ENCODE results near the gene MAP2K1.

The MAP2K1 gene

DNA sequence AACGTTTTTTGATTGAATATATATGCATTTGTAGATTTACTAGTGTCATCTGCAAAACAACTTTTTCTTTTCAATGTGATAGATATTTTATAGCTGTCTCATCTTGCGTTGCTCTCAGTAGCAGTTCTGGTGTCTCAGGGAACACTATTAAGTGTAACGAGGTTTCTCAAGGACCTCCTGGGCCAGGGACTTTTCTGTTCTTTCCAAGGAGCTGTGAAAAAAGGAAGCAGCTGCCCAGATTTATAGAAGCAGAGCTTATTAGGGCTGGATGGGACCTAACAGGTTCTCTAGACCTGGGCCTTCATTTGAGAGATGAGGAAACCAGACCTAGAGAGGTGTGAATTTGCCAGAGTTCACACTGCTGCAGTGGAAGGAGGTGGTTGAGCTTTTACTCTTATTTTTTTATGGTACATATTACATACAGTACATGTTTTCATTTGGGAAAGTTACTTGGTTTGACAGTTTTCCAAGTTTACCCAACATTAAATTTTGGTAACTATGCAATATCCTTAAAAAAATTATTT is 16.1 kb downstream of the MAP2K1 start:
- 94% methylated on average over 2 of the region's 3 CpGs for WGBS (ENCODE audit: insufficient coverage)
- peaks cover 0 to 3% (median 0%) of the 10 kb centered on the region in 4 experiments for H3K36me3 ChIP-seq (ENCODE audit: control insufficient read depth in 4 of 4, insufficient read depth in 4 of 4, low read length in 3 of 4)
- no peaks in the 10 kb centered on the region for H3K9me3 ChIP-seq (ENCODE audit: control extremely low read depth in 1 of 5, control insufficient read depth in 4 of 5, insufficient read depth in 2 of 5, low read depth in 1 of 5, low read length in 4 of 5)
- ChIA-PET CTCF (interaction anchor here (1.3 to 4.1 kb wide), 4 partner anchors 9 to 95 kb away, joined by 5 to 27 read pairs (median 13); partner anchors contain the start of genes MAP2K1 and SNAPC5), POLR2A (no interaction called here)
- H3K4me1 ChIP-seq (ENCODE audit: control extremely low read depth in 1 of 4, control insufficient read depth in 4 of 4, insufficient read depth in 4 of 4, low read length in 3 of 4) = peaks cover 18 to 77% (median 29%) of the 10 kb centered on the region in 4 experiments
- H3K27me3 ChIP-seq (replicated peaks in 2 of 5; ENCODE audit: control insufficient read depth in 4 of 5, insufficient read depth in 5 of 5, low read length in 4 of 5) = no peaks in the 10 kb centered on the region
- H3K27ac ChIP-seq (ENCODE audit: insufficient read depth in 1 of 2, low read depth in 1 of 2, low read length in 2 of 2, poor library complexity in 1 of 2, severe bottlenecking in 2 of 2) = no peak overlapping the region
- no peak for DNase-seq
- no peak overlapping the region for H3K4me3 ChIP-seq (ENCODE audit: control insufficient read depth in 1 of 7, extremely low read depth in 1 of 7, insufficient read depth in 4 of 7, low read depth in 2 of 7, low read length in 6 of 7)

DNA sequence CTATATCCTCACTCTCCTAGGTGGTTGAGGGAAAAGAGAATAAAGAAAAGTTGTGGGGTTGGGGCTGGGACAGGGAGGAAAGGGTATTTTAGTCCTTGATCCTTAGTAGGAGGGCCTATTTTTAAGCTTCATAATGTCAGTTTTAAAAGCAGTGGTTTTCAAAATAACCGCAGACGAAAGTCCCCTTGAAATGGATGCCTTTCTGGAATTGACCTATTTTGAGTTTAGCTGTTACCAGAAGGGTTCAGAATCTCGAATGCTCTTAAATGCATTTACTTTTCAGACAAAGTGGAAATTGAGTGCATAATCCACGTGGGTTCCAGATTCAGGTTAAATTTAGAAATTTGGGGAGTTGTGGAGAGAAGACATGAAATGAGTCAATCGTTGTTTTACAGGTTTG is 16.6 kb downstream of the MAP2K1 start:
- H3K4me3 ChIP-seq (ENCODE audit: control insufficient read depth in 1 of 7, extremely low read depth in 1 of 7, insufficient read depth in 4 of 7, low read depth in 2 of 7, low read length in 6 of 7) = no peak overlapping the region
- CTCF ChIA-PET = interaction anchor here (1.3 to 4.1 kb wide), 7 partner anchors 9 to 95 kb away, joined by 4 to 27 read pairs (median 8); partner anchors contain the start of genes MAP2K1 and SNAPC5
- no peak overlapping the region for H3K27ac ChIP-seq (ENCODE audit: insufficient read depth in 1 of 2, low read depth in 1 of 2, low read length in 2 of 2, poor library complexity in 1 of 2, severe bottlenecking in 2 of 2)
- H3K4me1 ChIP-seq (ENCODE audit: control extremely low read depth in 1 of 4, control insufficient read depth in 4 of 4, insufficient read depth in 4 of 4, low read length in 3 of 4) = peaks cover 18 to 82% (median 29%) of the 10 kb centered on the region in 4 experiments
- DNase-seq = no peak
- 97% methylated on average over 3 of the region's 5 CpGs for WGBS (ENCODE audit: insufficient coverage)
- H3K36me3 ChIP-seq (ENCODE audit: control insufficient read depth in 4 of 4, insufficient read depth in 4 of 4, low read length in 3 of 4) = peaks cover 0 to 3% (median 0%) of the 10 kb centered on the region in 4 experiments
- H3K9me3 ChIP-seq (ENCODE audit: control extremely low read depth in 1 of 5, control insufficient read depth in 4 of 5, insufficient read depth in 2 of 5, low read depth in 1 of 5, low read length in 4 of 5) = no peaks in the 10 kb centered on the region
- H3K27me3 ChIP-seq (replicated peaks in 2 of 5; ENCODE audit: control insufficient read depth in 4 of 5, insufficient read depth in 5 of 5, low read length in 4 of 5) = no peaks in the 10 kb centered on the region
- POLR2A ChIA-PET = no interaction called here

DNA sequence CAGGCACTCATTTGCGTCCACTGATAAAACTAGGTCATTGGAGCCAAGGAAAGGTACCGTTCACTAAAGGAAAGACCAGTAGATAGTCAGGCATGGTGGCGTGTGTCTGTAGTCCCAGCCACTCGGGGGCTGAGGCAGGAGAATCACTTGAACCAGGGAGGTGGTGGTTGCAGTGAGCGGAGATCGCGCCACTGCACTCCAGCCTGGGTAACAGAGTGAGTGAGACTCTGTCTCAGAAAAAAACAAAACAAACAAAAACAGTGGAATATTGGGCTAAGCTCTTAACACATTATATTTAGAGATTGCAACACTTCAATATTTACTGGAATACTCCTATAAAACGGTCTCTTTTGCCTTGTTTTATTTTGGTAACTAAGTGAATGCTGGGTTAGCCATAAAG is 17.4 kb downstream of the MAP2K1 start:
- Histone ChIP-seq H3K4me1 (ENCODE audit: control extremely low read depth in 1 of 4, control insufficient read depth in 4 of 4, insufficient read depth in 4 of 4, low read length in 3 of 4) (peaks cover 18 to 90% (median 30%) of the 10 kb centered on the region in 4 experiments), H3K9me3 (ENCODE audit: control extremely low read depth in 1 of 5, control insufficient read depth in 4 of 5, insufficient read depth in 2 of 5, low read depth in 1 of 5, low read length in 4 of 5) (no peaks in the 10 kb centered on the region), H3K36me3 (ENCODE audit: control insufficient read depth in 4 of 4, insufficient read depth in 4 of 4, low read length in 3 of 4) (peaks cover 0 to 3% (median 0%) of the 10 kb centered on the region in 4 experiments), H3K27ac (ENCODE audit: insufficient read depth in 1 of 2, low read depth in 1 of 2, low read length in 2 of 2, poor library complexity in 1 of 2, severe bottlenecking in 2 of 2) (no peak overlapping the region), H3K4me3 (ENCODE audit: control insufficient read depth in 1 of 7, extremely low read depth in 1 of 7, insufficient read depth in 4 of 7, low read depth in 2 of 7, low read length in 6 of 7) (peak overlapping the region in 2 of 7 experiments; percentile 13 to 43), H3K27me3 (replicated peaks in 2 of 5; ENCODE audit: control insufficient read depth in 4 of 5, insufficient read depth in 5 of 5, low read length in 4 of 5) (no peaks in the 10 kb centered on the region)
- DNase-seq = no peak
- WGBS (ENCODE audit: insufficient coverage) = 97% methylated on average over 6 of the region's 8 CpGs
- ChIA-PET CTCF (interaction anchor here (0.7 to 4.1 kb wide), 7 partner anchors 11 to 571 kb away, joined by 3 to 27 read pairs (median 8); partner anchors contain the start of genes MAP2K1 and SNAPC5), POLR2A (interaction anchor here (0.9 kb wide), 1 partner anchor 9 kb away, joined by 7 read pairs; no protein-coding TSS in a partner anchor)

DNA sequence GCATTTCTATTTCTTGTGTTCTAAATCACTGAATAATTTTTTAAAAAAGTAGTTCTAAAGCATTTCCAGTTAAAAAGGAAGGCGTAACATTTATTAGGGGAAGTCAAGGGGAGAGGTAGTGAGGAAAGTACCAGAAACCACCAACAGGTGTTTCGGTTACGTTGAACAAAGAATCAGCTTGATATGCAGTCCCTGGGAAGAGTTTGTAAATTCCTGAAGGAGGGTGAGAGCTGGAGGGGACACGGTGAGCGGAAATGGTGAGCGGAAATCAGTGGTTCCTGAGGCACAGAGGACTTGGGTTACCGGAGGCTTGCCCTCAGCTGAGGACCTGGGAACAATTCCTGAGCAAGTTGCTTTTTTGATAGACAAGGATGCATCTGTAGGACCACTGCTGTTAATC is 17.8 kb downstream of the MAP2K1 start:
- Histone ChIP-seq H3K36me3 (ENCODE audit: control insufficient read depth in 4 of 4, insufficient read depth in 4 of 4, low read length in 3 of 4) (peaks cover 0 to under 1% (median 0%) of the 10 kb centered on the region in 4 experiments), H3K4me1 (ENCODE audit: control extremely low read depth in 1 of 4, control insufficient read depth in 4 of 4, insufficient read depth in 4 of 4, low read length in 3 of 4) (peaks cover 18 to 91% (median 30%) of the 10 kb centered on the region in 4 experiments), H3K27ac (ENCODE audit: insufficient read depth in 1 of 2, low read depth in 1 of 2, low read length in 2 of 2, poor library complexity in 1 of 2, severe bottlenecking in 2 of 2) (no peak overlapping the region), H3K27me3 (replicated peaks in 2 of 5; ENCODE audit: control insufficient read depth in 4 of 5, insufficient read depth in 5 of 5, low read length in 4 of 5) (no peaks in the 10 kb centered on the region), H3K4me3 (ENCODE audit: control insufficient read depth in 1 of 7, extremely low read depth in 1 of 7, insufficient read depth in 4 of 7, low read depth in 2 of 7, low read length in 6 of 7) (peak overlapping the region in 3 of 7 experiments; percentile 13 to 43 (median 19)), H3K9me3 (ENCODE audit: control extremely low read depth in 1 of 5, control insufficient read depth in 4 of 5, insufficient read depth in 2 of 5, low read depth in 1 of 5, low read length in 4 of 5) (no peaks in the 10 kb centered on the region)
- ChIA-PET CTCF (interaction anchor here (0.7 to 4.1 kb wide), 7 partner anchors 11 to 572 kb away, joined by 3 to 27 read pairs (median 8); partner anchors contain the start of genes MAP2K1 and SNAPC5), POLR2A (interaction anchor here (0.6 to 0.9 kb wide), 2 partner anchors 10 to 845 kb away, joined by 3 to 7 read pairs; no protein-coding TSS in a partner anchor)
- WGBS (ENCODE audit: insufficient coverage) = 20% methylated on average over 7 of the region's 7 CpGs
- peak in 2 of 3 donors; percentile 42 to 43 for DNase-seq

DNA sequence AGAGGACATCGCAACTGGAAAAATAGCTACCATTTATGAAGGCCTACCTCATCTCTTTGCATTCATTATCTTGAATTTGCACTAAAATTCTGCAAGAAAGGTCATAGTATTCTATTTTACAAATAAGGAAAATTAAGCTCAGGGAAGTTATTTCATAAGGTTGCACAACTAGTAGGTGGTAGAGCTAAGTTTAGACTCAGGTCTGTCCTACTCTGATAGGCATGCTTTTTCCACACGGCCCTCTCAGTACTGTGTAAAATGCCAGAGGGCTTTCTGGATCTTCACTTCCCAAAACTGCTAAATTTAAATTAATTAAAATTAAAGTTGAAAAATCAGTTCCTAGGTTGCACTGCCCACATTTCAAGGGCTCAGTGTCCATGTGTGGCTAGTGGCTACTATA is 18.3 kb downstream of the MAP2K1 start:
- no peak overlapping the region for H3K27ac ChIP-seq (ENCODE audit: insufficient read depth in 1 of 2, low read depth in 1 of 2, low read length in 2 of 2, poor library complexity in 1 of 2, severe bottlenecking in 2 of 2)
- no CpG with 5 or more reads among the region's 2 CpGs for WGBS (ENCODE audit: insufficient coverage)
- POLR2A ChIA-PET = interaction anchor here (0.6 kb wide), 1 partner anchor 845 kb away, joined by 3 read pairs; no protein-coding TSS in a partner anchor
- no peaks in the 10 kb centered on the region for H3K9me3 ChIP-seq (ENCODE audit: control extremely low read depth in 1 of 5, control insufficient read depth in 4 of 5, insufficient read depth in 2 of 5, low read depth in 1 of 5, low read length in 4 of 5)
- no peaks in the 10 kb centered on the region for H3K27me3 ChIP-seq (replicated peaks in 2 of 5; ENCODE audit: control insufficient read depth in 4 of 5, insufficient read depth in 5 of 5, low read length in 4 of 5)
- no peak for DNase-seq
- CTCF ChIA-PET = interaction anchor here (1.0 to 4.1 kb wide), 6 partner anchors 14 to 93 kb away, joined by 3 to 27 read pairs (median 8); partner anchors contain the start of genes MAP2K1 and SNAPC5
- H3K36me3 ChIP-seq (ENCODE audit: control insufficient read depth in 4 of 4, insufficient read depth in 4 of 4, low read length in 3 of 4) = no peaks in the 10 kb centered on the region
- peak overlapping the region in 3 of 7 experiments; percentile 13 to 43 (median 19) for H3K4me3 ChIP-seq (ENCODE audit: control insufficient read depth in 1 of 7, extremely low read depth in 1 of 7, insufficient read depth in 4 of 7, low read depth in 2 of 7, low read length in 6 of 7)
- peaks cover 18 to 96% (median 33%) of the 10 kb centered on the region in 4 experiments for H3K4me1 ChIP-seq (ENCODE audit: control extremely low read depth in 1 of 4, control insufficient read depth in 4 of 4, insufficient read depth in 4 of 4, low read length in 3 of 4)

DNA sequence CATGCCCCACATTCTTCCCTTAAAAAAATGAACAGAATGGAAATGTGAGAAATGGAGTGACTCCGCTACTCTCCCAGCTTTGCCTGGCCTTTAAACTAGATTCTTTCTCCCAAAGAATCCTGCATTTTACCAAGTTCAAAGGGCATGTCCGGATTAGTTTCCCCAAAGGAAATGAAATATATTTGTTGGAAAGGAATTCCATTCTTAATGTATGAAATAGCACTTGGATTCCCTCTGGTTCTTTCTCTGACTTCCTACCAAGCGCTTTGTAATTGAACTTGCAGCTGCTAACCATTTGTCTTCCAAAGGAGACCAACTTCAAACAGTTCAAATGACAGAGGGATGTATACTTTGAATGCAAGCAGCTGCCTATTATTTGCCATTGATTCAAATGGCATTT is 18.9 kb downstream of the MAP2K1 start:
- CTCF ChIA-PET = interaction anchor here (1.0 to 4.1 kb wide), 4 partner anchors 15 to 93 kb away, joined by 3 to 27 read pairs (median 13); partner anchors contain the start of genes MAP2K1 and SNAPC5
- no peak overlapping the region for H3K27ac ChIP-seq (ENCODE audit: insufficient read depth in 1 of 2, low read depth in 1 of 2, low read length in 2 of 2, poor library complexity in 1 of 2, severe bottlenecking in 2 of 2)
- no peaks in the 10 kb centered on the region for H3K27me3 ChIP-seq (replicated peaks in 2 of 5; ENCODE audit: control insufficient read depth in 4 of 5, insufficient read depth in 5 of 5, low read length in 4 of 5)
- POLR2A ChIA-PET = no interaction called here
- DNase-seq = no peak
- WGBS (ENCODE audit: insufficient coverage) = 100% methylated on average over 1 of the region's 3 CpGs
- H3K36me3 ChIP-seq (ENCODE audit: control insufficient read depth in 4 of 4, insufficient read depth in 4 of 4, low read length in 3 of 4) = no peaks in the 10 kb centered on the region
- no peak overlapping the region for H3K4me3 ChIP-seq (ENCODE audit: control insufficient read depth in 1 of 7, extremely low read depth in 1 of 7, insufficient read depth in 4 of 7, low read depth in 2 of 7, low read length in 6 of 7)
- peaks cover 20 to 96% (median 36%) of the 10 kb centered on the region in 4 experiments for H3K4me1 ChIP-seq (ENCODE audit: control extremely low read depth in 1 of 4, control insufficient read depth in 4 of 4, insufficient read depth in 4 of 4, low read length in 3 of 4)
- H3K9me3 ChIP-seq (ENCODE audit: control extremely low read depth in 1 of 5, control insufficient read depth in 4 of 5, insufficient read depth in 2 of 5, low read depth in 1 of 5, low read length in 4 of 5) = no peaks in the 10 kb centered on the region

DNA sequence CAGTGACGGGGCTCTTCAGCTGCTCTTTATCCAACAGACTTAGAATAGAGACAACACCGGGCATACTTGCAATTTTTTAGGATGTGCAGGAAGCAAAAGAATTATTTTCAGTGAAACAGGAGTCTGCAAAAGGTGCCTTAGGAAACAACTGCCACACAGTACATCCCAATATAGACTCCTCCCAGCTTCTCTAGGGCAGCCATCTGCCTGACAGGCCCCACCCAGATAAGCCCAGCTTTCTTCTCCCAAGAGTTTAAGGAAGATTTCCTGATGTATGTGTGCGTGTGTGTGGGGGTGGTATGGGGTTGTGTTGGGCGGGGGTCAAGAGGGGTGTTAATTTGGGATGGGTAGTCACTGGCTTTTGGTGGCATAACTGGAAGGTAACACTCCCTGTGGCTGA is 21.5 kb downstream of the MAP2K1 start:
- no peaks in the 10 kb centered on the region for H3K27me3 ChIP-seq (replicated peaks in 2 of 5; ENCODE audit: control insufficient read depth in 4 of 5, insufficient read depth in 5 of 5, low read length in 4 of 5)
- no peak for DNase-seq
- no peak overlapping the region for H3K4me3 ChIP-seq (ENCODE audit: control insufficient read depth in 1 of 7, extremely low read depth in 1 of 7, insufficient read depth in 4 of 7, low read depth in 2 of 7, low read length in 6 of 7)
- no peaks in the 10 kb centered on the region for H3K9me3 ChIP-seq (ENCODE audit: control extremely low read depth in 1 of 5, control insufficient read depth in 4 of 5, insufficient read depth in 2 of 5, low read depth in 1 of 5, low read length in 4 of 5)
- H3K36me3 ChIP-seq (ENCODE audit: control insufficient read depth in 4 of 4, insufficient read depth in 4 of 4, low read length in 3 of 4) = no peaks in the 10 kb centered on the region
- ChIA-PET POLR2A (no interaction called here), CTCF (no interaction called here)
- WGBS (ENCODE audit: insufficient coverage) = 100% methylated on average over 2 of the region's 4 CpGs
- H3K27ac ChIP-seq (ENCODE audit: insufficient read depth in 1 of 2, low read depth in 1 of 2, low read length in 2 of 2, poor library complexity in 1 of 2, severe bottlenecking in 2 of 2) = no peak overlapping the region
- peaks cover 29 to 94% (median 38%) of the 10 kb centered on the region in 4 experiments for H3K4me1 ChIP-seq (ENCODE audit: control extremely low read depth in 1 of 4, control insufficient read depth in 4 of 4, insufficient read depth in 4 of 4, low read length in 3 of 4)

Measured in common myeloid progenitor, CD34-positive (primary cell).